Caco-2 (cell line): ENCODE results near the gene MYBBP1A. TPM values are rescaled to one million over a fixed set of nuclear protein-coding genes. Genes with fewer than 3 reads are reported as not detected.
A peak's percentile ranks its signal among the peaks of the same experiment; 100 is the strongest.

Source experiments
- BruUV-seq: library from RNA; stranded (reverse); fragments of 400-500 nt; replicated peaks from 2 replicates; lab custom pipeline; 2021; lab: Mats Ljungman, UMichigan
- CTCF ChIA-PET: fragments of 300-600 bp; sonication (Branson Sonifier 250); formaldehyde crosslinking; loops from one replicate; lab custom pipeline; 2022; ENCODE audit warnings: antibody characterized with exemption; lab: Charles Lee
- POLR2A ChIA-PET: fragments of 300-600 bp; sonication (Branson Sonifier 250); formaldehyde crosslinking; loops from one replicate; lab custom pipeline; 2022; ENCODE audit warnings: antibody characterized with exemption; lab: Charles Lee
- DNase-seq, 2 experiments: peaks; one replicate each; pipeline versions ENCODE4 v3.0.0 to v3.0.0-alpha.2; 2020 to 2022
- H3K27me3 ChIP-seq: replicated peaks from 2 replicates; pipeline ENCODE4 v1.6.0; 2011; ENCODE audit warnings: low read length; ENCODE audit not compliant: control insufficient read depth, insufficient read depth
- H3K36me3 ChIP-seq: 2 replicates; pipeline ENCODE4 v1.5.1; 2011; ENCODE audit warnings: low read length; ENCODE audit not compliant: control insufficient read depth, insufficient read depth
- H3K4me1 ChIP-seq: fragments of 250-450 bp; sonication (Bioruptor Pico); 2 replicates; pipeline ENCODE4 v1.5.1; 2020; ENCODE audit warnings: mild to moderate bottlenecking
- H3K4me3 ChIP-seq: 2 replicates; pipeline ENCODE4 v1.5.1; 2011; ENCODE audit warnings: low read depth, mild to moderate bottlenecking, control low read depth, low read length
- H3K9me3 ChIP-seq: fragments of 250-450 bp; sonication (Bioruptor Pico); 2 replicates; pipeline ENCODE4 v1.5.1; 2020; ENCODE audit warnings: mild to moderate bottlenecking, moderate library complexity
- H3K27ac Mint-ChIP-seq: one replicate; pipeline ENCODE4 v1.8.0; 2022; ENCODE audit warnings: mixed read lengths; ENCODE audit not compliant: unreplicated experiment
- H3K27me3 Mint-ChIP-seq: one replicate; pipeline ENCODE4 v1.8.0; 2022; ENCODE audit warnings: mixed read lengths; ENCODE audit not compliant: insufficient read depth, unreplicated experiment
- H3K36me3 Mint-ChIP-seq: one replicate; pipeline ENCODE4 v1.8.0; 2022; ENCODE audit warnings: mild to moderate bottlenecking, mixed read lengths; ENCODE audit not compliant: insufficient read depth, unreplicated experiment
- H3K4me1 Mint-ChIP-seq: one replicate; pipeline ENCODE4 v1.8.0; 2022; ENCODE audit warnings: low read depth, mixed read lengths; ENCODE audit not compliant: unreplicated experiment
- H3K4me3 Mint-ChIP-seq: one replicate; pipeline ENCODE4 v1.8.0; 2022; ENCODE audit warnings: mild to moderate bottlenecking, moderate library complexity, mixed read lengths; ENCODE audit not compliant: unreplicated experiment
- H3K9me3 Mint-ChIP-seq: one replicate; pipeline ENCODE4 v1.8.0; 2022; ENCODE audit warnings: mixed read lengths; ENCODE audit not compliant: unreplicated experiment
- CTCF ChIP-seq, 2 experiments: fragments of 200-600 bp in 1 of 2; IDR thresholded peaks; 1 replicate in 1 of 2; 2 replicates in 1 of 2; pipeline versions ENCODE4 v1.5.1 to v1.8.0; 2011 to 2022; ENCODE audit warnings: antibody characterized with exemption in 1 of 2, control low read depth in 1 of 2, inconsistent platforms in 1 of 2, low read depth in 1 of 2, low read length in 1 of 2, mild to moderate bottlenecking in 1 of 2, moderate library complexity in 1 of 2; ENCODE audit not compliant: insufficient read depth in 1 of 2, severe bottlenecking in 1 of 2, unreplicated experiment in 1 of 2
- intact Hi-C: fragments of 100-400 bp; cut with micrococcal nuclease; formaldehyde crosslinking; loops from one replicate; pipeline ENCODE4 v1.10.0; 2022; ENCODE audit not compliant: unreplicated experiment
- total RNA-seq: library from RNA; stranded (reverse); gene quantifications from 2 replicates; pipeline ENCODE4 v1.2.3, GENCODE V29; 2022

MYBBP1A gene
- total RNA-seq, 1 experiment from 2014 or later = 44.5 TPM

- Mint-ChIP-seq H3K4me3 (no peak overlapping the region), H3K27me3 (no peaks in the 10 kb centered on the region), H3K27ac (peak overlapping the region; percentile 93), H3K4me1 (peaks cover 8% of the 10 kb centered on the region), H3K9me3 (no peaks in the 10 kb centered on the region), H3K36me3 (no peaks in the 10 kb centered on the region)
- H3K36me3 ChIP-seq = no peaks in the 10 kb centered on the region
- H3K4me1 ChIP-seq = peaks cover 29% of the 10 kb centered on the region
- H3K4me3 ChIP-seq = no peak overlapping the region
- no peak for DNase-seq
- no peak for TF ChIP-seq CTCF (IDR thresholded peaks at IDR 0.05; ENCODE audit: insufficient read depth in 1 of 2, low read depth in 1 of 2, low read length in 1 of 2, severe bottlenecking in 1 of 2, unreplicated experiment in 1 of 2)
- CTCF ChIA-PET = interaction anchor here (1.3 kb wide), 1 partner anchor 92 kb away, joined by 5 read pairs; no protein-coding TSS in a partner anchor
- POLR2A ChIA-PET = no interaction called here
- no peaks in the 10 kb centered on the region for H3K9me3 ChIP-seq
- no peaks in the 10 kb centered on the region for H3K27me3 ChIP-seq
- intact Hi-C loops = loop anchor here (10.0 kb wide), 1 partner anchor 58 kb away; no protein-coding TSS in a partner anchor
- BruUV-seq = no TSS peak
Measured at GRCh38 chr17:4512156-4513112, 42.8 kb downstream of the MYBBP1A start.

GRCh38 chr17:4511199-4511932, 43.8 kb downstream of the MYBBP1A start:
- intact Hi-C loops = loop anchor here (10.0 kb wide), 1 partner anchor 57 kb away; no protein-coding TSS in a partner anchor
- H3K27me3 Mint-ChIP-seq = no peaks in the 10 kb centered on the region
- BruUV-seq = no TSS peak
- no peak overlapping the region for H3K27ac Mint-ChIP-seq
- no peak for DNase-seq
- ChIA-PET POLR2A (no interaction called here), CTCF (no interaction called here)
- no peak overlapping the region for H3K4me3 Mint-ChIP-seq
- Histone ChIP-seq H3K4me1 (peaks cover 29% of the 10 kb centered on the region), H3K36me3 (no peaks in the 10 kb centered on the region), H3K9me3 (no peaks in the 10 kb centered on the region), H3K4me3 (no peak overlapping the region), H3K27me3 (no peaks in the 10 kb centered on the region)
- H3K36me3 Mint-ChIP-seq = no peaks in the 10 kb centered on the region
- peaks cover 8% of the 10 kb centered on the region for H3K4me1 Mint-ChIP-seq
- no peaks in the 10 kb centered on the region for H3K9me3 Mint-ChIP-seq
- TF ChIP-seq CTCF (IDR thresholded peaks at IDR 0.05; ENCODE audit: insufficient read depth in 1 of 2, low read depth in 1 of 2, low read length in 1 of 2, severe bottlenecking in 1 of 2, unreplicated experiment in 1 of 2) = no peak

- POLR2A ChIA-PET = no interaction called here
- H3K9me3 ChIP-seq = no peaks in the 10 kb centered on the region
- Mint-ChIP-seq H3K9me3 (no peaks in the 10 kb centered on the region), H3K4me1 (peaks cover 8% of the 10 kb centered on the region), H3K27ac (no peak overlapping the region), H3K27me3 (no peaks in the 10 kb centered on the region), H3K36me3 (no peaks in the 10 kb centered on the region), H3K4me3 (no peak overlapping the region)
- no peak for DNase-seq
- peaks cover 29% of the 10 kb centered on the region for H3K4me1 ChIP-seq
- no peak for TF ChIP-seq CTCF (IDR thresholded peaks at IDR 0.05; ENCODE audit: insufficient read depth in 1 of 2, low read depth in 1 of 2, low read length in 1 of 2, severe bottlenecking in 1 of 2, unreplicated experiment in 1 of 2)
- H3K27me3 ChIP-seq = no peaks in the 10 kb centered on the region
- CTCF ChIA-PET = no interaction called here
- BruUV-seq = no TSS peak
- intact Hi-C loops = loop anchor here (10.0 kb wide), 1 partner anchor 56 kb away; no protein-coding TSS in a partner anchor
- no peak overlapping the region for H3K4me3 ChIP-seq
- no peaks in the 10 kb centered on the region for H3K36me3 ChIP-seq
Measured at GRCh38 chr17:4510618-4510941, 44.6 kb downstream of the MYBBP1A start.
